SU-DHL-6 (cell line): ENCODE results near the gene WDR37.
"Not testable (repeated sequence)": the region's sequence is repeated elsewhere in the genome, so short reads cannot be mapped to it uniquely, and the experiment has no call there.

Source experiments
- H2AFZ ChIP-seq: fragments of 200-600 bp; sonication (generic); 2 replicates; pipeline ENCODE4 v1.6.1; 2014; ENCODE audit warnings: low read depth, mild to moderate bottlenecking, moderate library complexity, mixed read lengths, antibody characterized with exemption, low read length; ENCODE audit not compliant: severe bottlenecking
- H3F3A ChIP-seq: fragments of 200-600 bp; shearing (Covaris generic); 2 replicates; pipeline ENCODE4 v1.6.0; 2016; ENCODE audit warnings: antibody characterized with exemption, mild to moderate bottlenecking; ENCODE audit not compliant: insufficient read depth
- H3K27ac ChIP-seq: fragments of 200-600 bp; sonication (generic); 2 replicates; pipeline ENCODE4 v1.5.1; 2016; ENCODE audit warnings: low read depth, mild to moderate bottlenecking, low read length, moderate library complexity, mixed read lengths
- H3K27me3 ChIP-seq: fragments of 200-600 bp; sonication (generic), shearing (Covaris generic); 2 replicates; pipeline ENCODE4 v1.6.0; 2014; ENCODE audit warnings: mild to moderate bottlenecking, low read length
- H3K36me3 ChIP-seq: fragments of 200-600 bp; sonication (generic); 2 replicates; pipeline ENCODE4 v1.6.1; 2014; ENCODE audit warnings: mild to moderate bottlenecking, low read length, mixed read lengths
- H3K4me2 ChIP-seq: fragments of 300-600, 200-600 bp; shearing (Covaris generic), sonication (generic); 2 replicates; pipeline ENCODE4 v1.6.0; 2014; ENCODE audit warnings: low read length, low read depth, mild to moderate bottlenecking; ENCODE audit not compliant: poor library complexity, severe bottlenecking
- H3K4me3 ChIP-seq: fragments of 200-600 bp; sonication (generic); 2 replicates; pipeline ENCODE4 v1.5.1; 2014; ENCODE audit warnings: antibody characterized with exemption, low read length, mild to moderate bottlenecking, mixed read lengths; ENCODE audit not compliant: insufficient read depth, poor library complexity, severe bottlenecking
- H3K79me2 ChIP-seq: fragments of 200-600 bp; sonication (generic); 2 replicates; pipeline ENCODE4 v1.6.1; 2014; ENCODE audit warnings: mild to moderate bottlenecking, low read length, moderate library complexity; ENCODE audit not compliant: insufficient read depth
- H3K9ac ChIP-seq: fragments of 200-600 bp; sonication (generic); 2 replicates; pipeline ENCODE4 v1.7.0; 2014; ENCODE audit warnings: mild to moderate bottlenecking, low read length
- H3K9me2 ChIP-seq: fragments of 200-600 bp; sonication (generic); replicated peaks from 2 replicates; pipeline ENCODE4 v1.6.1; 2014; ENCODE audit warnings: low read length; ENCODE audit not compliant: insufficient read depth
- H3K9me3 ChIP-seq: fragments of 200-600 bp; sonication (generic); 2 replicates; pipeline ENCODE4 v1.6.1; 2014; ENCODE audit warnings: low read length, mixed read lengths; ENCODE audit not compliant: insufficient read depth
- H4K20me1 ChIP-seq: fragments of 200-600 bp; sonication (generic); 2 replicates; pipeline ENCODE4 v1.6.1; 2014; ENCODE audit warnings: low read depth, mild to moderate bottlenecking, antibody characterized with exemption, low read length, moderate library complexity, mixed read lengths
- EZH2phosphoT487 ChIP-seq: fragments of 200-600 bp; sonication (generic), shearing (Covaris generic); conservative IDR thresholded peaks from 2 replicates; pipeline ENCODE4 v1.6.1; 2018; ENCODE audit warnings: mild to moderate bottlenecking, antibody characterized with exemption, low read length, moderate library complexity, mixed read lengths
- TF ChIP-seq, protein P1 (sequence below): fragments of 200-600 bp; sonication (generic); IDR thresholded peaks from one replicate; pipeline ENCODE4 v1.5.1; 2017; ENCODE audit warnings: antibody characterized with exemption, mild to moderate bottlenecking, low read length, moderate library complexity; ENCODE audit not compliant: insufficient read depth, poor library complexity, severe bottlenecking

Gene WDR37

DNA sequence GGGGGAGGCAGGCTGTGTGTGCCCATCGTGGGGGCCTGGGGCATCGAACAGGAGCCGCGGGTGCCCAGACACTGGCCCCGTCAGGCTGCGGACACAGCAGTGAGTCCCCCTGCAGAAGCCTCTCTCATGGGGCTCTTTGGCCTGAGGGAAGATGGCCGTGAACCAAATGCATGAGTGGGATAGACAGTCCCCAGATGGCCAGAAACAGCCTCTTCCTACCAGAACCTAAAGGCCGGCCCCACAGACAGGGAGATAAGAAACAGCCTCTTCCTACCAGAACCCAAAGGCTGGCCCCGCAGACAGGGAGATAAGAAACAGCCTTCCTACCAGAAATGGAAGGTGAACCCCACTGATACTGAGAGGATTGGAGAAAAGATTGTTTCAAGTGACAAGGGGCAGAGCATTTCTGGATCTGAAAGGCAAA is 47.1 kb upstream of the WDR37 start:
- peaks cover 27% of the 10 kb centered on the region; the same call in 1 of the 2 replicates for H3K36me3 ChIP-seq
- H3K9me2 ChIP-seq = no peaks in the 10 kb centered on the region
- H2AFZ ChIP-seq = no peak overlapping the region
- no peak overlapping the region for H3K27ac ChIP-seq
- peaks cover 2% of the 10 kb centered on the region; the same call in 1 of the 2 replicates for H4K20me1 ChIP-seq
- H3K27me3 ChIP-seq = no peaks in the 10 kb centered on the region
- no peak for TF ChIP-seq EZH2phosphoT487
- TF ChIP-seq, protein P1, sequence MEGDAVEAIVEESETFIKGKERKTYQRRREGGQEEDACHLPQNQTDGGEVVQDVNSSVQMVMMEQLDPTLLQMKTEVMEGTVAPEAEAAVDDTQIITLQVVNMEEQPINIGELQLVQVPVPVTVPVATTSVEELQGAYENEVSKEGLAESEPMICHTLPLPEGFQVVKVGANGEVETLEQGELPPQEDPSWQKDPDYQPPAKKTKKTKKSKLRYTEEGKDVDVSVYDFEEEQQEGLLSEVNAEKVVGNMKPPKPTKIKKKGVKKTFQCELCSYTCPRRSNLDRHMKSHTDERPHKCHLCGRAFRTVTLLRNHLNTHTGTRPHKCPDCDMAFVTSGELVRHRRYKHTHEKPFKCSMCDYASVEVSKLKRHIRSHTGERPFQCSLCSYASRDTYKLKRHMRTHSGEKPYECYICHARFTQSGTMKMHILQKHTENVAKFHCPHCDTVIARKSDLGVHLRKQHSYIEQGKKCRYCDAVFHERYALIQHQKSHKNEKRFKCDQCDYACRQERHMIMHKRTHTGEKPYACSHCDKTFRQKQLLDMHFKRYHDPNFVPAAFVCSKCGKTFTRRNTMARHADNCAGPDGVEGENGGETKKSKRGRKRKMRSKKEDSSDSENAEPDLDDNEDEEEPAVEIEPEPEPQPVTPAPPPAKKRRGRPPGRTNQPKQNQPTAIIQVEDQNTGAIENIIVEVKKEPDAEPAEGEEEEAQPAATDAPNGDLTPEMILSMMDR = no peak
- H3K9me3 ChIP-seq = no peaks in the 10 kb centered on the region
- H3F3A ChIP-seq = no peaks in the 10 kb centered on the region
- H3K79me2 ChIP-seq = peaks cover 8% of the 10 kb centered on the region
- no peak overlapping the region for H3K4me2 ChIP-seq
- H3K4me3 ChIP-seq = no peak overlapping the region
- H3K9ac ChIP-seq = no peak overlapping the region

DNA sequence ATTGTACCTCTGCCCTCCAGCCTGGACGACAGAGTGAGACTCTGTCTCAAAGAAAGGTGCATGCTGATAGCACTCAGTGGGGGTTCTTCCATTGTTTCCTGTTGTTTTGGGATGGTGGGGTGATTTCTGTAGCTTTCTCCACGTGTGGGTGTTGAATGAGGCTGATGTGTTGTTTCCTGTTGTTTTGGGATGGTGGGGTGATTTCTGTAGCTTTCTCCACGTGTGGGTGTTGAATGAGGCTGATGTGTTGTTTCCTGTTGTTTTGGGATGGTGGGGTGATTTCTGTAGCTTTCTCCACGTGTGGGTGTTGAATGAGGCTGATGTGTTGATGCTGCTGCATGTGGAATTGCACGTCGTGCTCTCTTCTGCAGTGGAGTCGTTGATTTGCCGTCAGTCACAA is 46.2 kb upstream of the WDR37 start:
- not testable (repeated sequence) for H3K9me2 ChIP-seq, H4K20me1 ChIP-seq, H3K4me3 ChIP-seq, H3K9ac ChIP-seq, H3K27me3 ChIP-seq, H3K9me3 ChIP-seq, H3K79me2 ChIP-seq, H3F3A ChIP-seq, H3K4me2 ChIP-seq, H3K27ac ChIP-seq, H2AFZ ChIP-seq
- peaks cover 31% of the 10 kb centered on the region; the same call in 1 of the 2 replicates for H3K36me3 ChIP-seq

DNA sequence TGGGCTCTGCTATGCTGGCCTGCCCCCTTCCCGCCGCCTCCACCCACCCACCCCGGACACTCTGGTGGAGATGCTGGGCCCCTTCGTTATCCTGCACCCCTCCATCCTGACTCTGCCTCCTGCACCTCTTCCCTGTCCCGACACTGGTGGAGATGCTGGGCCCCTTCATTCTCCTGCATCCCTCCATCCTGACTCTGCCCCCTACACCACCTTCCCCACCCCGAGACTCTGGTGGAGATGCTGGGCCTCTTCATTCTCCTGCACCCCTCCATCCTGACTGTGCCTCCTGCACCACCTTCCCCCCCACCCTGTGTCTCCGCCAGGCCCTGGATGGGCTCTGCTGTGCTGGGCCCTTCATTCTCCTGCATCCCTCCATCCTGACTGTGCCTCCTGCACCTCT is 45.5 kb upstream of the WDR37 start:
- Histone ChIP-seq H3K79me2 (peaks cover 2% of the 10 kb centered on the region; the same call in 1 of the 2 replicates), H3K9me2 (no peaks in the 10 kb centered on the region), H4K20me1 (no peaks in the 10 kb centered on the region; the same call in 1 of the 2 replicates), H2AFZ (no peak overlapping the region), H3F3A (no peaks in the 10 kb centered on the region), H3K36me3 (peaks cover 29% of the 10 kb centered on the region; the same call in 1 of the 2 replicates), H3K9me3 (no peaks in the 10 kb centered on the region), H3K4me3 (no peak overlapping the region), H3K9ac (no peak overlapping the region), H3K27me3 (no peaks in the 10 kb centered on the region), H3K4me2 (no peak overlapping the region), H3K27ac (no peak overlapping the region)
- no peak for TF ChIP-seq EZH2phosphoT487
- TF ChIP-seq, protein P1 = no peak

DNA sequence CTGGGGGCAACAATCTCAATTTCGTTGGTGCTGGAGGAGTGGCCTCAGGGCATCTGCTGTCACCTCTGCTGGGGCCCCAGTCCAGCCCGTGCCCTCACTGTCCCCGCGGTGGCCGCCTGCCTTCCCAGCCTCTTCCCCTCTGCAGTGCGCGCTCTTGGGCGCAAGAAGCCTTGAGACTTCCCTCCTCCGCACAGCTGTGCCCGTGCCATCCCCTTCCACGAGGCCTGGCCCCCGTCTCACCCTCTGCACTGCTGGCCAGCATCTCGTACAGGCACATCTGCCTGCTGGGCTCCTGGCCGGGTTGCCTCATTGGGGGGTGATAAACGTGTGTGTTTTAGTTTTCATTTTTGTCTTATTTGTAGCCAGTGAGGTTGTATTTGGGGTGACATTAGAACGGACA is 44.5 kb upstream of the WDR37 start:
- no peaks in the 10 kb centered on the region for H3K9me2 ChIP-seq
- no peak overlapping the region for H3K9ac ChIP-seq
- TF ChIP-seq EZH2phosphoT487 = no peak
- TF ChIP-seq, protein P1 = no peak
- no peak overlapping the region for H2AFZ ChIP-seq
- H3K9me3 ChIP-seq = no peaks in the 10 kb centered on the region
- no peaks in the 10 kb centered on the region; the same call in 1 of the 2 replicates for H4K20me1 ChIP-seq
- no peaks in the 10 kb centered on the region for H3K27me3 ChIP-seq
- no peaks in the 10 kb centered on the region for H3K79me2 ChIP-seq
- no peaks in the 10 kb centered on the region for H3F3A ChIP-seq
- no peak overlapping the region for H3K4me3 ChIP-seq
- peaks cover 33% of the 10 kb centered on the region; the same call in 1 of the 2 replicates for H3K36me3 ChIP-seq
- H3K27ac ChIP-seq = no peak overlapping the region
- no peak overlapping the region for H3K4me2 ChIP-seq
